Retina (tissue), 1 donor: ENCODE measurements around the gene RBM15.

Experiments used
- DNase-seq: peaks from one replicate; pipeline ENCODE4 v3.0.0-alpha.2; 2016

The RBM15 gene

GRCh38 chr1:110338886-110339406, at the start of gene RBM15:
RBM15 (plus strand) TSS chr1:110339377; CDS start chr1:110339406, 29 bp downstream.
- peak; percentile 99 for DNase-seq

GRCh38 chr1:110291241-110292030, 47.7 kb upstream of the RBM15 start:
- DNase-seq = no peak

- DNase-seq = peak; percentile 31
Measured at GRCh38 chr1:110292031-110292741, 47.0 kb upstream of the RBM15 start.

GRCh38 chr1:110293601-110294104, 45.5 kb upstream of the RBM15 start:
- no peak for DNase-seq

GRCh38 chr1:110294308-110294707, 44.9 kb upstream of the RBM15 start:
- DNase-seq = no peak

- no peak for DNase-seq
Measured at GRCh38 chr1:110298991-110299390, 40.2 kb upstream of the RBM15 start.

- no peak for DNase-seq
Measured at GRCh38 chr1:110300412-110301085, 38.6 kb upstream of the RBM15 start.

GRCh38 chr1:110302836-110303235, 36.3 kb upstream of the RBM15 start:
- DNase-seq = no peak

- DNase-seq = no peak
Measured at GRCh38 chr1:110305900-110306420, 33.2 kb upstream of the RBM15 start.

- DNase-seq = no peak
Measured at GRCh38 chr1:110307239-110307974, 31.8 kb upstream of the RBM15 start.

- DNase-seq = no peak
Measured at GRCh38 chr1:110308247-110308646, 30.9 kb upstream of the RBM15 start.

GRCh38 chr1:110309139-110309538, 30.0 kb upstream of the RBM15 start:
- DNase-seq = no peak

- no peak for DNase-seq
Measured at GRCh38 chr1:110309767-110310166, 29.4 kb upstream of the RBM15 start.

GRCh38 chr1:110310300-110310699, 28.9 kb upstream of the RBM15 start:
- DNase-seq = peak; percentile 27

- peak; percentile 90 for DNase-seq
Measured at GRCh38 chr1:110312188-110313121, 26.7 kb upstream of the RBM15 start.

- no peak for DNase-seq
Measured at GRCh38 chr1:110316735-110317134, 22.4 kb upstream of the RBM15 start.

GRCh38 chr1:110318046-110318445, 21.1 kb upstream of the RBM15 start:
- DNase-seq = no peak

- DNase-seq = no peak
Measured at GRCh38 chr1:110319332-110320167, 19.6 kb upstream of the RBM15 start.

GRCh38 chr1:110320168-110320518, 19.0 kb upstream of the RBM15 start:
- DNase-seq = no peak

- DNase-seq = no peak
Measured at GRCh38 chr1:110321045-110321444, 18.1 kb upstream of the RBM15 start.
